CD14-positive monocyte (primary cell): ENCODE results near the gene LUZP2. TPM values are rescaled to one million over a fixed set of nuclear protein-coding genes. Genes with fewer than 3 reads are reported as not detected.

Experiments used
- DNase-seq, 3 donors: peaks; one replicate each; pipeline ENCODE4 v3.0.0-alpha.2; 2011 to 2022
- H2AFZ ChIP-seq: 2 replicates; pipeline ENCODE4 v1.6.0; 2012; ENCODE audit warnings: mild to moderate bottlenecking, low read depth, low read length, inconsistent platforms; ENCODE audit not compliant: insufficient read depth, poor library complexity, severe bottlenecking
- H3K27ac ChIP-seq, 2 donors: 1 replicate in 1 of 2; 2 replicates in 1 of 2; pipeline ENCODE4 v1.5.1; 2012 to 2013; ENCODE audit warnings: low read length in 2 of 2, control low read depth in 1 of 2, inconsistent platforms in 1 of 2, low read depth in 1 of 2, mild to moderate bottlenecking in 1 of 2
- H3K27me3 ChIP-seq, 2 donors: one replicate each; pipeline versions ENCODE4 v1.6.0 to v1.6.1; 2011 to 2013; ENCODE audit warnings: low read length in 2 of 2; ENCODE audit not compliant: control insufficient read depth in 2 of 2, insufficient read depth in 2 of 2
- H3K36me3 ChIP-seq, 2 donors: replicated peaks in 1 of 2; 1 replicate in 1 of 2; 2 replicates in 1 of 2; pipeline versions ENCODE4 v1.5.1 to v1.6.1; 2012 to 2013; ENCODE audit warnings: low read length in 2 of 2, control low read depth in 1 of 2, inconsistent platforms in 1 of 2, mild to moderate bottlenecking in 1 of 2; ENCODE audit not compliant: insufficient read depth in 2 of 2, control insufficient read depth in 1 of 2
- H3K4me1 ChIP-seq, 2 donors: 1 replicate in 1 of 2; 2 replicates in 1 of 2; pipeline versions ENCODE4 v1.5.1 to v1.6.1; 2012 to 2013; ENCODE audit warnings: low read length in 2 of 2, control low read depth in 1 of 2, inconsistent platforms in 1 of 2, mild to moderate bottlenecking in 1 of 2, moderate library complexity in 1 of 2; ENCODE audit not compliant: insufficient read depth in 2 of 2, control insufficient read depth in 1 of 2
- H3K4me2 ChIP-seq: replicated peaks from 2 replicates; pipeline ENCODE3; 2012; ENCODE audit warnings: low read length, moderate library complexity, mild to moderate bottlenecking; ENCODE audit not compliant: poor library complexity, severe bottlenecking; ENCODE audit errors: extremely low read depth
- H3K4me3 ChIP-seq, 3 experiments: fragments of 200-600 bp in 1 of 3; sonication (generic) in 1 of 3; replicated peaks in 1 of 3; 1 replicate in 2 of 3; 2 replicates in 1 of 3; pipeline ENCODE4 v1.5.1; 2011 to 2013; ENCODE audit warnings: low read length in 3 of 3, mild to moderate bottlenecking in 3 of 3, control low read depth in 2 of 3, low read depth in 2 of 3, inconsistent platforms in 1 of 3, moderate library complexity in 1 of 3
- H3K79me2 ChIP-seq: 2 replicates; pipeline ENCODE4 v1.6.0; 2012; ENCODE audit warnings: mild to moderate bottlenecking, control low read depth, inconsistent platforms, low read length, moderate library complexity; ENCODE audit not compliant: insufficient read depth
- H3K9ac ChIP-seq: 2 replicates; pipeline ENCODE4 v1.6.0; 2017; ENCODE audit warnings: low read length, mild to moderate bottlenecking; ENCODE audit not compliant: insufficient read depth, poor library complexity, severe bottlenecking
- H3K9me3 ChIP-seq, 2 donors: replicated peaks in 1 of 2; 1 replicate in 1 of 2; 2 replicates in 1 of 2; pipeline versions ENCODE4 v1.5.1 to v1.6.1; 2012 to 2013; ENCODE audit warnings: low read length in 2 of 2, control low read depth in 1 of 2; ENCODE audit not compliant: control insufficient read depth in 1 of 2, insufficient read depth in 1 of 2
- H4K20me1 ChIP-seq: 2 replicates; pipeline ENCODE4 v1.6.0; 2012; ENCODE audit warnings: mild to moderate bottlenecking, low read length, control low read depth, moderate library complexity; ENCODE audit not compliant: insufficient read depth
- H3K27ac Mint-ChIP-seq, 7 donors: one replicate each; pipeline ENCODE4 v1.8.0; 2020; ENCODE audit warnings: mild to moderate bottlenecking in 7 of 7, mixed read lengths in 7 of 7, moderate library complexity in 6 of 7, inconsistent platforms in 2 of 7
- H3K27me3 Mint-ChIP-seq, 3 donors: one replicate each; pipeline ENCODE4 v1.8.0; 2021 to 2022; ENCODE audit warnings: low read depth in 3 of 3, mild to moderate bottlenecking in 3 of 3, mixed read lengths in 3 of 3, moderate library complexity in 3 of 3, inconsistent platforms in 1 of 3
- H3K36me3 Mint-ChIP-seq, 2 donors: one replicate each; pipeline ENCODE4 v1.8.0; 2020; ENCODE audit warnings: mixed read lengths in 2 of 2, inconsistent platforms in 1 of 2, mild to moderate bottlenecking in 1 of 2
- H3K4me1 Mint-ChIP-seq: one replicate; pipeline ENCODE4 v1.8.0; 2020; ENCODE audit warnings: mild to moderate bottlenecking, mixed read lengths
- H3K4me3 Mint-ChIP-seq, 2 donors: one replicate each; pipeline ENCODE4 v1.8.0; 2020; ENCODE audit warnings: mild to moderate bottlenecking in 2 of 2, mixed read lengths in 2 of 2, moderate library complexity in 1 of 2
- H3K9me3 Mint-ChIP-seq, 7 donors: one replicate each; pipeline ENCODE4 v1.8.0; 2020 to 2022; ENCODE audit warnings: mixed read lengths in 7 of 7, mild to moderate bottlenecking in 6 of 7, moderate library complexity in 6 of 7, inconsistent platforms in 2 of 7
- CTCF ChIP-seq: fragments of 200-600 bp; IDR thresholded peaks from one replicate; pipeline ENCODE4 v1.8.0; 2022; ENCODE audit warnings: antibody characterized with exemption, mild to moderate bottlenecking
- WGBS: methylation state at CpG from one replicate; pipeline ENCODE4 v1.1.5; 2013; ENCODE audit warnings: missing lambda C conversion rate; ENCODE audit not compliant: insufficient coverage; 5-methylcytosine and 5-hydroxymethylcytosine counted together
- intact Hi-C, 2 donors: fragments of 100-400 bp; cut with micrococcal nuclease; formaldehyde crosslinking; loops; one replicate each; pipeline versions ENCODE4 v1.15.0 to v1.15.1; 2023
- polyA plus RNA-seq, 3 donors: library from polyadenylated mRNA; depleted of rRNA in 1 of 3; unstranded in 2 of 3; stranded (reverse) in 1 of 3; fragments of 300-500 nt in 2 of 3; fragments of >200 nt in 1 of 3; fragmentation: Illumina TruSeq in 2 of 3; gene quantifications; 1 replicate in 2 of 3; 2 replicates in 1 of 3; pipeline ENCODE4 v1.2.3, GENCODE V29; 2012 to 2021

LUZP2 gene
- polyA plus RNA-seq, 3 donors, result not detected

DNA sequence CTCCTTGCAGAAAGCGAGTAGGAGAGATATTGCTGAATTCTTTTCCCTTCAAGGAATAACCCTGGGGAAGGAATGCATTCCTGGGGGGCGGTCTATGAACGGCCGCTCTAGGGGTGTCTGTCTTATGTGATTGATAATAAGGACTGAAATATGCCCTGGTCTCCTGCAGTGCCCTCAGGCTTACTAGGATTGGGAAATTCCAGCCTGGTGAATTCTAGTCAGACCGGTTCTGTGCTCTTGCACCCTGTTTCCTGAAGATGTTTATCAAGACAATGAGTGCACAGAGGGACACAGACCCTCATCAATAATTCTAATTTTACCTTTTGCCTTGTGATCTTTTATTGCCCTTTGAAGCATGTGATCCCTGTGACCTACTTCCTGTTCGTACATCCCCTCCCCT lies 140.7 kb downstream of the LUZP2 start:
- intact Hi-C loops, result no loop called here
- H3K27me3 Mint-ChIP-seq, result no peaks in the 10 kb centered on the region
- no peak overlapping the region for H3K4me3 Mint-ChIP-seq
- H3K79me2 ChIP-seq, result no peaks in the 10 kb centered on the region
- H3K4me1 Mint-ChIP-seq, result no peaks in the 10 kb centered on the region
- no peaks in the 10 kb centered on the region for H3K27me3 ChIP-seq
- no peak overlapping the region for H3K4me3 ChIP-seq
- no peak overlapping the region for H3K9ac ChIP-seq
- no peaks in the 10 kb centered on the region for H4K20me1 ChIP-seq
- WGBS, result 94% methylated on average over 4 of the region's 6 CpGs
- H3K27ac ChIP-seq, result no peak overlapping the region
- no peaks in the 10 kb centered on the region for H3K9me3 ChIP-seq
- H3K4me2 ChIP-seq, result no peak overlapping the region
- TF ChIP-seq CTCF, result no peak
- H2AFZ ChIP-seq, result no peak overlapping the region
- no peaks in the 10 kb centered on the region for H3K36me3 Mint-ChIP-seq
- no peaks in the 10 kb centered on the region for H3K4me1 ChIP-seq
- no peak for DNase-seq
- H3K9me3 Mint-ChIP-seq, result peaks cover 0 to 1% (median 0%) of the 10 kb centered on the region in 7 donors
- no peaks in the 10 kb centered on the region for H3K36me3 ChIP-seq
- H3K27ac Mint-ChIP-seq, result no peak overlapping the region

- H4K20me1 ChIP-seq, result no peaks in the 10 kb centered on the region
- intact Hi-C loops, result no loop called here
- H3K4me1 ChIP-seq, result no peaks in the 10 kb centered on the region
- H3K36me3 Mint-ChIP-seq, result no peaks in the 10 kb centered on the region
- no peaks in the 10 kb centered on the region for H3K27me3 ChIP-seq
- no peak overlapping the region for H3K27ac Mint-ChIP-seq
- H3K27ac ChIP-seq, result no peak overlapping the region
- H3K4me3 ChIP-seq, result no peak overlapping the region
- H3K9me3 ChIP-seq, result no peaks in the 10 kb centered on the region
- no peak overlapping the region for H3K9ac ChIP-seq
- H3K79me2 ChIP-seq, result no peaks in the 10 kb centered on the region
- no peaks in the 10 kb centered on the region for H3K36me3 ChIP-seq
- peaks cover 0 to 3% (median 0%) of the 10 kb centered on the region in 7 donors for H3K9me3 Mint-ChIP-seq
- TF ChIP-seq CTCF, result no peak
- H3K4me1 Mint-ChIP-seq, result no peaks in the 10 kb centered on the region
- DNase-seq, result no peak
- no peak overlapping the region for H2AFZ ChIP-seq
- H3K4me2 ChIP-seq, result no peak overlapping the region
- H3K4me3 Mint-ChIP-seq, result no peak overlapping the region
- no peaks in the 10 kb centered on the region for H3K27me3 Mint-ChIP-seq
Observed at GRCh38 chr11:24642648-24643047, 145.8 kb downstream of the LUZP2 start.
